ENCODE results near the gene RNASEL.

RNASEL gene

DNA sequence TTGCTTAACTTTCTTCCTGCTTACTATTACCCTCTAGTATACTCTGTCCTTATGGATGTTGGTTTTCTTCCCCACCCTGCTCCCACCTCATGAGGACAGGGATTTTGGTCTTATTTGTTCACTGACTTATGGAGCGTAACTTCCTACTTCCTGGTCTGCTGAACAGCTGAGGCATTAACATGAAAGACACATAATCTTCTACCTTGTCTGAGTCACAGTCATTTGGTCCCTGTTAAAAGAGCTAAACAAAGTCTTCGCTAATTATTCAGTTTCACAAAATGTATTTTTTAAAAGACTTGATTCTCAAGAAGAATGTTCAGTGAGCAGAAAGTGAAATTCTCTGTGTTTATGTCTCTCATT is 18.5 kb downstream of the RNASEL start:
- Histone ChIP-seq H3K4me3 (no peak overlapping the region), H3K27ac (no peak overlapping the region)
- DNase-seq (ENCODE audit: low spot score), result no peak
- no peak for TF ChIP-seq CTCF (IDR thresholded peaks at IDR 0.05)

DNA sequence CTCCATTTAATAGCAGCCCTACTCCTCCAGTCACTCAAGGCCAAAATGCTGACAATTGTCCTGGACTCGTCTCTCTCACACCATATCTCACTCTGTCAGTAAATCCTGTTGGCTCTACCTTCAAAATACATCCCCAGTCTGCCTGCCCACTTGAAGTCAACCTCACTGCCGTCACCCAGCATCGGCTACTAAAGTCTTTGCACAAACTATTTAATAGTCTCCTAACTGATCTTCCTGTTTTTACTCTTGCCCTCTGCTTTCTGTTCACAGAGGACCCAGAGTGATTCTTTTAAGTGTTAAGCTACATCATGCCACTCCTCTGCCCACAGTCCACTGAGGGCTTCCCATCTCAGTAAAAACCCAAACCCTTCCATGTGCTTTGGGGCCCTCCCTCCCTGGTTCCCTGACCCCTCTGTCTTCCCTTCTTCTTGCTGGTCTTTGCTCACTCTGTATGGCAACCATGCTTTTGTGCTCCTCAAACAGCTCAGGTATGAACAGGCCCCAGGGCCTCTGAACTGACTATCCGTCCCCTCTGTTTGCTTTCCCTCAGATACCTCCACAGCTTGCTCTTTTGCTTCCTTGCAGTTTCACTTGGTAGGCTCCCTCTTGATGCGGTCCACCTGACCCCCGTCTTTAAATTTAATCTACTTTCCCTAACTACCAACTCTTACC is 19.0 kb downstream of the RNASEL start:
- no peak for TF ChIP-seq CTCF (IDR thresholded peaks at IDR 0.05)
- H3K4me3 ChIP-seq, result no peak overlapping the region
- H3K27ac ChIP-seq, result no peak overlapping the region
- no peak for DNase-seq (ENCODE audit: low spot score)

- no peak overlapping the region for H3K4me3 ChIP-seq
- no peak overlapping the region for H3K27ac ChIP-seq
- no peak for DNase-seq (ENCODE audit: low spot score)
- TF ChIP-seq CTCF (IDR thresholded peaks at IDR 0.05), result no peak
These were observed 20.3 kb downstream of the RNASEL start for GRCh38 chr1:182568647-182569284.

DNA sequence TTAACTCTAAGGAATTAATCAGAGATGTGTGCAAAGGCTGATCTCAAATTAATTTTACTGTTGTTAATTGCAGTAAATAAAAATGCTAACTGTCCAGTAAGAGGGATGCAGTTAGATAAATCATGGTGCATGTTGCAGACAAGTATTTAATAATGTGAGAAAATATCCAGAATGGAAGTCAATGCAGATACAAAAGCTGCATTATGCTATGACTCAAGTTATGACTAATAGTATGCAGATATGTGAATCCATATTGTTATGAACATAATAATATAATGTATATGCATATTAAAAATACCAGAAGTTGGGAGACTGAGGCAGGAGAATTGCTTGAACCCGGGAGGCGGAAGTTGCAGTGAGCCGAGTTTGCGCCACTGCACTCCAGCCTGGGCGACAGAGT is 21.4 kb downstream of the RNASEL start:
- DNase-seq (ENCODE audit: low spot score), result no peak
- H3K4me3 ChIP-seq, result no peak overlapping the region
- H3K27ac ChIP-seq, result no peak overlapping the region
- TF ChIP-seq CTCF (IDR thresholded peaks at IDR 0.05), result no peak

DNA sequence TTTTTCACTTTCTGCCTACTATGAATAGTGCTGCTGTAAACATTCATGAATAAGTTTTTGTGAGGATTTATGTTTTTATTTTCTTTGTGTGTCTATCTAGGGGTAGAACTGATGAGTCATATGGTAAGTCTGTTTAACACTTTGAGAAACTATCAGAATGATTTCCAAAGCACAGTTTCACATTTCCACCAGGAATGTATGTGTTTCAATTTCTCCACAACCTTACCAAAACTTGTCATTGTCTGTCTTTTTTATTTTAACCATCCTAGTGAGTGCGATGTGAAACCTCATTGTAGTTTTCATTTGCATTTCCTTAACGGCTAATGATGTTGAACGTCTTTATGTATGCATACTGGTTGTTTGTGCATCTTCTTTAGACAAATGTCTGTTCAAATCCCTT is 23.5 kb downstream of the RNASEL start:
- DNase-seq (ENCODE audit: low spot score), result no peak
- Histone ChIP-seq H3K4me3 (no peak overlapping the region), H3K27ac (no peak overlapping the region)
- TF ChIP-seq CTCF (IDR thresholded peaks at IDR 0.05), result no peak

- DNase-seq (ENCODE audit: low spot score), result no peak
- no peak overlapping the region for H3K4me3 ChIP-seq
- H3K27ac ChIP-seq, result no peak overlapping the region
- no peak for TF ChIP-seq CTCF (IDR thresholded peaks at IDR 0.05)
These were observed 24.6 kb downstream of the RNASEL start for GRCh38 chr1:182564406-182565004.

DNA sequence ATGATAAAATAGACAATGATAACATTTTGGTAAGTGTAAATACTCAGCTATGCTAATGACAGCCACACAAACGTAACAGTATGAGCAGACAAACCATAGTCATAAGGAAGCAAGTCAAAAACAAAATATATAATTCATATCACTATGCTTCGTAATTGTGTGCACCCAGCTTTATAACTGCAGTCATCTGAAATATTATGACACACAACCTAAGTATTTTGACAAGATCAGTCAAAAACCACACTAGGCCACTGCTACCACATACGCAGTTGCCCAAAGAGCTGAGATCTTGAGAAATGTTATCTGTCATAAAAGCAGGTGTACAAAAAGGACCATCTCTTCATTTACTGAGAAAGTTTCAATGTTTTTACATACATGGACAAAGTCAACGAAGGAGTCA is 26.0 kb downstream of the RNASEL start:
- Histone ChIP-seq H3K4me3 (no peak overlapping the region), H3K27ac (no peak overlapping the region)
- no peak for DNase-seq (ENCODE audit: low spot score)
- TF ChIP-seq CTCF (IDR thresholded peaks at IDR 0.05), result no peak
